K562 (cell line): ENCODE data around the gene SPPL3. TPM values are rescaled to one million over a fixed set of nuclear protein-coding genes. Genes with fewer than 3 reads are reported as not detected.

Experiments used
- ATAC-seq: fragments of 200-7000 bp; cut with Tn5 transposase; 3 replicates; pipeline ENCODE4 v1.9.1; 2020; ENCODE audit warnings: moderate library complexity
- BruUV-seq: library from RNA; stranded (reverse); fragments of 400-500 nt; replicated peaks from 2 replicates; lab custom pipeline; 2021; lab: Mats Ljungman, UMichigan
- CTCF ChIA-PET: fragments of 300-600 bp; formaldehyde crosslinking; extraction: SDS; loops from one replicate; lab custom pipeline; 2021; ENCODE audit warnings: low intra/inter-chr PET ratio; lab: Yijun Ruan, JAX
- POLR2A ChIA-PET: fragments of 300-600, 350-650 bp; sonication (Branson Sonifier 250); formaldehyde crosslinking; extraction: SDS; loops from one replicate; lab custom pipeline; 2021; ENCODE audit warnings: antibody characterized with exemption, inconsistent platforms; lab: Yijun Ruan, JAX
- DNase-seq, 4 experiments: peaks; one replicate each; pipeline versions ENCODE4 v3.0.0 to v3.0.0-alpha.2; 2011 to 2018; ENCODE audit warnings: low spot score in 3 of 4, mixed read lengths in 3 of 4; ENCODE audit errors: extremely low read depth in 1 of 4
- FAIRE-seq: peaks from 2 replicates; lab custom pipeline; 2011; peaks lifted over from hg19 to GRCh38; lab: Jason Lieb, UNC
- H2AFZ ChIP-seq: 2 replicates; pipeline ENCODE4 v1.6.0; 2011; ENCODE audit warnings: low read depth, low read length, control low read depth, inconsistent platforms
- H3K27ac ChIP-seq: fragments of 200-600 bp; 3 replicates; pipeline ENCODE4 v1.8.0; 2011; ENCODE audit warnings: low read depth, mild to moderate bottlenecking, control low read depth, inconsistent platforms, low read length, moderate library complexity, mixed read lengths; ENCODE audit errors: extremely low read depth
- H3K27me3 ChIP-seq, 2 experiments: fragments of 300-600 bp in 1 of 2; 2 replicates in 1 of 2; 3 replicates in 1 of 2; pipeline versions ENCODE4 v1.6.0 to v1.8.0; 2011; ENCODE audit warnings: inconsistent platforms in 2 of 2, low read length in 2 of 2, mild to moderate bottlenecking in 1 of 2, mixed read lengths in 1 of 2, moderate library complexity in 1 of 2; ENCODE audit not compliant: control insufficient read depth in 2 of 2, insufficient read depth in 2 of 2
- H3K36me3 ChIP-seq: fragments of 300-600 bp; 3 replicates; pipeline ENCODE4 v1.8.0; 2011; ENCODE audit warnings: mild to moderate bottlenecking, low read length, inconsistent platforms; ENCODE audit not compliant: control insufficient read depth, insufficient read depth
- H3K4me1 ChIP-seq, 2 experiments: fragments of 200-600 bp in 1 of 2; replicated peaks in 1 of 2; 2 replicates in 1 of 2; 3 replicates in 1 of 2; pipeline versions ENCODE4 v1.5.1 to v1.8.0; 2011; ENCODE audit warnings: inconsistent platforms in 2 of 2, low read length in 2 of 2, mild to moderate bottlenecking in 1 of 2, mixed read lengths in 1 of 2, moderate library complexity in 1 of 2; ENCODE audit not compliant: control insufficient read depth in 2 of 2, insufficient read depth in 2 of 2
- H3K4me2 ChIP-seq: 2 replicates; pipeline ENCODE4 v1.6.1; 2011; ENCODE audit warnings: low read length, control low read depth, inconsistent platforms, mixed read lengths; ENCODE audit not compliant: insufficient read depth
- H3K4me3 ChIP-seq: fragments of 200-600 bp; sonication (generic), shearing (Covaris generic); 2 replicates; pipeline ENCODE4 v1.5.1; 2016; ENCODE audit warnings: control low read depth, inconsistent platforms
- H3K79me2 ChIP-seq: fragments of 200-600 bp; 3 replicates; pipeline ENCODE4 v1.8.0; 2011; ENCODE audit warnings: low read length, inconsistent platforms; ENCODE audit not compliant: control insufficient read depth, insufficient read depth
- H3K9ac ChIP-seq, 2 experiments: 2 replicates each; pipeline versions ENCODE4 v1.6.0 to v1.6.1; 2011; ENCODE audit warnings: low read depth in 2 of 2, low read length in 2 of 2, control low read depth in 1 of 2, inconsistent platforms in 1 of 2, mild to moderate bottlenecking in 1 of 2, mixed read lengths in 1 of 2; ENCODE audit not compliant: insufficient read depth in 1 of 2
- H3K9me1 ChIP-seq: one replicate; pipeline ENCODE4 v1.6.0; 2011; ENCODE audit warnings: inconsistent platforms, mild to moderate bottlenecking, low read length, moderate library complexity; ENCODE audit not compliant: control insufficient read depth, insufficient read depth
- H3K9me3 ChIP-seq: replicated peaks from 2 replicates; pipeline ENCODE4 v1.5.1; 2011; ENCODE audit warnings: low read depth, low read length, inconsistent platforms; ENCODE audit not compliant: control insufficient read depth, insufficient read depth
- H4K20me1 ChIP-seq: replicated peaks from 2 replicates; pipeline ENCODE4 v1.6.1; 2011; ENCODE audit warnings: low read length, inconsistent platforms, mixed read lengths; ENCODE audit not compliant: control insufficient read depth, insufficient read depth
- BCL6 ChIP-seq: fragments of 250-450 bp; sonication (Bioruptor Pico); IDR thresholded peaks from 2 replicates; pipeline ENCODE4 v1.4.0; 2020
- BRF2 ChIP-seq: IDR thresholded peaks from 3 replicates; pipeline ENCODE4 v1.6.1; 2011; ENCODE audit warnings: borderline replicate concordance, mild to moderate bottlenecking; ENCODE audit not compliant: insufficient read length, insufficient read depth
- FOXO4 ChIP-seq: fragments of 450-650 bp; formaldehyde crosslinking; IDR thresholded peaks from 2 replicates; pipeline ENCODE4 v1.4.0; 2020; ENCODE audit warnings: mild to moderate bottlenecking, moderate library complexity
- HCFC1 ChIP-seq: IDR thresholded peaks from 2 replicates; pipeline ENCODE4 v1.6.1; 2012; ENCODE audit warnings: low read depth, low read length, improper control_type of control experiment
- ILK ChIP-seq: fragments of 450-650 bp; IDR thresholded peaks from 2 replicates; pipeline ENCODE4 v1.6.1; 2016; ENCODE audit warnings: missing genetic modification characterization, low read depth, mild to moderate bottlenecking, missing compliant biosample characterization, moderate library complexity, borderline replicate concordance
- NCOA6 ChIP-seq: fragments of 450-650 bp; IDR thresholded peaks from 2 replicates; pipeline ENCODE4 v1.6.1; 2017; ENCODE audit warnings: mild to moderate bottlenecking
- RBM14 ChIP-seq: fragments of 200-400 bp; formaldehyde crosslinking; IDR thresholded peaks from 2 replicates; pipeline ENCODE4 v1.6.1; 2018; ENCODE audit warnings: low read depth, mild to moderate bottlenecking, low read length, moderate library complexity, borderline replicate concordance; ENCODE audit not compliant: insufficient read depth
- ZBTB8A ChIP-seq: fragments of 450-650 bp; IDR thresholded peaks from 2 replicates; pipeline ENCODE4 v1.6.1; 2018; ENCODE audit warnings: mild to moderate bottlenecking, moderate library complexity; ENCODE audit not compliant: partially characterized antibody
- ZFPM2 ChIP-seq: fragments of 250-450 bp; sonication (Bioruptor Pico); IDR thresholded peaks from 2 replicates; pipeline ENCODE4 v1.5.1; 2022; ENCODE audit warnings: mild to moderate bottlenecking
- WGBS: fragments of 100-300 bp; shearing (Covaris generic); methylation state at CpG from one replicate; pipeline ENCODE4 v1.1.6; 2016; ENCODE audit warnings: low coverage, mixed read lengths; ENCODE audit not compliant: insufficient coverage; ENCODE audit errors: missing lambda C conversion rate; 5-methylcytosine and 5-hydroxymethylcytosine counted together
- in situ Hi-C: fragments of 300-500 bp; cut with MboI; formaldehyde crosslinking; loops from 4 replicates; pipeline ENCODE4 v1.15.0; 2018; ENCODE audit warnings: inconsistent platforms, mixed read lengths
- intact Hi-C: fragments of 100-400 bp; cut with micrococcal nuclease; formaldehyde crosslinking; loops from 2 replicates; pipeline ENCODE4 v1.14.2; 2022
- polyA plus RNA-seq, 8 experiments: library from polyadenylated mRNA; depleted of rRNA in 4 of 8; stranded (reverse) in 5 of 8; unstranded in 3 of 8; fragments of >200 nt; fragmentation: Nextera tagmentation in 2 of 8; fragmentation: Illumina TruSeq in 1 of 8; extraction: Ambion mirVana in 2 of 8; extraction: Trizol in 1 of 8; gene quantifications; 2 replicates each; pipeline versions ENCODE4 v1.2.1 to v1.2.3, GENCODE V29; 2011 to 2014; ENCODE audit warnings: inconsistent platforms in 1 of 8, missing spikeins in 1 of 8
- total RNA-seq, 7 experiments: library from RNA; depleted of rRNA in 6 of 7; stranded (reverse); fragments of >200 nt in 6 of 7; fragmentation: Illumina TruSeq in 2 of 7; extraction: Trizol in 2 of 7; gene quantifications; 2 replicates each; pipeline versions ENCODE4 v1.2.1 to v1.2.3, GENCODE V29; 2011 to 2021; ENCODE audit warnings: low replicate concordance in 1 of 7
- TF ChIP-seq, protein P1 (sequence below), 2 experiments: fragments of 450-650 bp; IDR thresholded peaks; 2 replicates each; pipeline ENCODE4 v1.6.1; 2016

Gene SPPL3
- total and polyA plus RNA-seq, 9 of the 15 experiments (the other 6 are each of a cell fraction or from before 2014, with no cell fraction given), result 2.9 to 32.1 (median 7.1) TPM

DNA sequence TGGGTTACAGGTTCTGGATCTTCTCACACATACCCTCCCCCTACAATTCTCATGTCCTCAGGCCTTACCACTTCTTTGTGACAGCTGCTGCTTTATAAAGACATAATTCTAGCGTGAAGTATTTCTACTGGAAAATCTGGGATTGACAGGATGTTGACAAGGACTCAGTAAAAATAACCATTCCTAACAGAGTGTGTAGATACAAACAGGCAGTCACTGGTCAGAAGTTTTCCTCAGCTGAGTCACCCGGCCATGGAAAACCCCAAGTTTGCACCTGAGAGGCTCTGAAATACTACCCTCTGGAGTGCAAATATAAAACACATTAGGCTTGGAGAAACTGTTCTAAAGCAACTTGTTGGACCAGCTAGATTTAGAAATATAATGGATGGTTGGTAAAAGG lies 54.4 kb downstream of the SPPL3 start:
- peaks cover 4 to 20% of the 10 kb centered on the region in 2 experiments; a peak in 2 of 5 replicates for H3K4me1 ChIP-seq
- H3K36me3 ChIP-seq, result no peaks in the 10 kb centered on the region
- no peak overlapping the region for H2AFZ ChIP-seq
- 73% methylated on average over 2 of the region's 2 CpGs for WGBS
- no peak for TF ChIP-seq ILK (tag)
- TF ChIP-seq NCOA6, result no peak
- TF ChIP-seq ZFPM2 (CRISPR knock-in tag), result no peak
- no peak for TF ChIP-seq RBM14
- no peak for TF ChIP-seq BRF2
- no peak for TF ChIP-seq BCL6 (CRISPR knock-in tag)
- no peak for TF ChIP-seq ZBTB8A
- TF ChIP-seq FOXO4 (CRISPR knock-in tag), result no peak
- TF ChIP-seq HCFC1, result no peak
- TF ChIP-seq, protein P1, sequence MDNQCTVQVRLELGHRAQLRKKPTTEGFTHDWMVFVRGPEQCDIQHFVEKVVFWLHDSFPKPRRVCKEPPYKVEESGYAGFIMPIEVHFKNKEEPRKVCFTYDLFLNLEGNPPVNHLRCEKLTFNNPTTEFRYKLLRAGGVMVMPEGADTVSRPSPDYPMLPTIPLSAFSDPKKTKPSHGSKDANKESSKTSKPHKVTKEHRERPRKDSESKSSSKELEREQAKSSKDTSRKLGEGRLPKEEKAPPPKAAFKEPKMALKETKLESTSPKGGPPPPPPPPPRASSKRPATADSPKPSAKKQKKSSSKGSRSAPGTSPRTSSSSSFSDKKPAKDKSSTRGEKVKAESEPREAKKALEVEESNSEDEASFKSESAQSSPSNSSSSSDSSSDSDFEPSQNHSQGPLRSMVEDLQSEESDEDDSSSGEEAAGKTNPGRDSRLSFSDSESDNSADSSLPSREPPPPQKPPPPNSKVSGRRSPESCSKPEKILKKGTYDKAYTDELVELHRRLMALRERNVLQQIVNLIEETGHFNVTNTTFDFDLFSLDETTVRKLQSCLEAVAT (IDR thresholded peaks at IDR 0.05), result no peak
- TF ChIP-seq, all 486 proteins: peak for 0
- Histone ChIP-seq H3K9ac (no peak overlapping the region), H3K27ac (no peak overlapping the region), H3K27me3 (no peaks in the 10 kb centered on the region), H3K9me3 (no peaks in the 10 kb centered on the region), H3K9me1 (no peaks in the 10 kb centered on the region), H3K4me3 (no peak overlapping the region), H3K4me2 (no peak overlapping the region), H3K79me2 (peaks cover 28% of the 10 kb centered on the region; the same call in 2 of the 3 replicates), H4K20me1 (peaks cover 20% of the 10 kb centered on the region)
- ChIA-PET POLR2A (interaction anchor here (1.2 kb wide), 1 partner anchor 31 kb away, joined by 3 read pairs; no protein-coding TSS in a partner anchor), CTCF (no interaction called here)
- intact Hi-C loops (no loop called here), in situ Hi-C loops (no loop called here)
- no peak for DNase-seq
- no peak for ATAC-seq
- no peak for FAIRE-seq
- no TSS peak for BruUV-seq
